Measurements from ENCODE around the gene HHEX.
"Not testable (repeated sequence)": the region's sequence is repeated elsewhere in the genome, so short reads cannot be mapped to it uniquely, and the experiment has no call there.

Gene HHEX

DNA sequence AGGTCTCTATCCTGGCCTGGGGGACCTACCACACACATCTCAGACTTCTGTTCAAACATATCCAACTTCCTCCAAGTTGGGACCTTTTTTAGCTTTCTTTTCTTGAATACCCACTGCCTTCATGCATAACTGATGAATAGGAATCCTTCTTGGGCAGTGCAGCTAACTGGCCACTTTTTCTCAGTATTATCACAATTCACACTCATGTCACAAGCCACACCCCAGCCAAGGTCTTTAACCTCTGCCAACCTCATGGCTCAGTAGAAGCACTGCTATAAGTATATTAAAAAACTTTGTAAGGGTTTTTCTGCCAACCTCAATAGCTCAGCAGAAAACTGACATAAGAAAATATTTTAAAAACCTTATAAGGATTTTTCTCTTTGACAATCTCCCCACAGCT lies 44.5 kb downstream of the HHEX start:
- no peak for DNase-seq (ENCODE audit: low read depth)

DNA sequence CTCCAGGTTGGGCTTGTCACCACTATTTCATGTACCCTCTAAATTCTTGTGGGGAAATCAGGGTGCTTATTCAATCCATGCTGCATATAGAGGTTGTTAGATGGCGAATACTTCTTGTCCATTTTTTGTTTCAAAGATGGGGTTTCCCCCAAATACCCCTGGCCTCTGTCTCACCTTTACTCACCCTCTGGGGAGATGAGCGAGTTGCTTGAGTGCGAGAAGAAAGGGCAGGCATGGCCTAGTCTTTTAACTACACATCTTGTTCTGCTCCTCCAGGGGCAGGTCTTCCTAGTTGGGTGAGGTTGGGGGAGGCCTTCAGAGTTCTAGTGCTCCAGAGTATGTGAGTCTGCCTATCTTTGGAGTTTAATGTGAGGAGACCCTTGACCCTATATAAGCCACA lies 46.2 kb downstream of the HHEX start:
- no peak for DNase-seq (ENCODE audit: low read depth)

DNA sequence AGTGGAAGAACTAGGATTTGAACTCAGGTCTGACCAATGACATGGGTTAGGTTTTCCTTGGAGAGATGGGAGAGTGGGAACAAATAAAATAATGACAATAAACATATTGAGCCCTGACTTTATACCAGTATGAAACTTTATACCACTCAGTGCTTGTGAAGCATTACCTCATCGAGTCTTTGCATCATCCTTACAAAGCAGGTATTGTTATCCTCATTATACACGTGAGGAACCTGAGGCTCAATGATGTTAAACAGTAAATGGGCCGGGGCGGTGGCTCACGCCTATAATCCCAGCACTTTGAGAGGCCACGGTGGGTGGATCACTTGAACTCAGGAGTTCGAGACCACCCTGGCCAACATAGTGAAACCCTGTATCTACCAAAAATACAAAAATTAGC lies 47.7 kb downstream of the HHEX start:
- no peak for DNase-seq (ENCODE audit: low read depth)

DNA sequence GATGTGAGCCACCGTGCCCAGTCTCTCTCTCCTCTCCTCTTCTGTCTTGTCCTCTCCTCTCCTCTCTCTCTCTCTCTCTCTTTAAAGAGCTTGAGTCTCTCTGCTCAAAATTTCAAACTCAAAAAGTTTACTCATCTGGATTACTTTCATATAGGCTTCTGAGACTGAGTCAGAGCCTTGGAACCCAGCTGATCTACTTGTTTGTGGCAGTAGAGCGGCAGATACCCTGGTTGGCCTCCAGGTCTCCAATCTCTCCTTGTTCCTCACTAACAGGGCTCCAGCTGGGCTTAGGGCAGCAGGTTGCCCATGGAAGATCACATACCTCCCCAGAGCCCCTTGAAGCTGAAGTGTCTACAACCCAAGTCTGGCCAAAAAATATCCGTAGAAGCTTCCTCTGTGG lies 51.0 kb downstream of the HHEX start:
- no peak for DNase-seq (ENCODE audit: low read depth)

DNA sequence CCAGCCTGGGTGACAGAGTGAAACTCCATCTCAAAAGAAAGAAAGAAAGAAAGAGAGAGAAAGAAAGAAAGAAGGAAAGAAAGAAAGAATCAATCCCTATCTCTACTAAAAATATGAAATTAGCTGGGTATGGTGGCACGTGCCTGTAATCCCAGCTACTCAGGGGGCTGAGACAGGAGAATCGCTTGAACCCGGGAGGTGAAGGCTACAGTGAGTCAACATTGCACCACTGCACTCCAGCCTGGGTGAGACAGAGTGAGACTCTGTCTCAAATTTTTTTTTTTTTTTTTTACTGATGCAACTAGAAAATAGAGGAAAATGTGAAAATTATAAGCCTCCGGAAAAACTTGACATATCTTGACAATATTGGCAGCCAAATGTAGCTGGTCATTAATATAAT lies 52.0 kb downstream of the HHEX start:
- not testable (repeated sequence) for DNase-seq (ENCODE audit: low read depth)

DNA sequence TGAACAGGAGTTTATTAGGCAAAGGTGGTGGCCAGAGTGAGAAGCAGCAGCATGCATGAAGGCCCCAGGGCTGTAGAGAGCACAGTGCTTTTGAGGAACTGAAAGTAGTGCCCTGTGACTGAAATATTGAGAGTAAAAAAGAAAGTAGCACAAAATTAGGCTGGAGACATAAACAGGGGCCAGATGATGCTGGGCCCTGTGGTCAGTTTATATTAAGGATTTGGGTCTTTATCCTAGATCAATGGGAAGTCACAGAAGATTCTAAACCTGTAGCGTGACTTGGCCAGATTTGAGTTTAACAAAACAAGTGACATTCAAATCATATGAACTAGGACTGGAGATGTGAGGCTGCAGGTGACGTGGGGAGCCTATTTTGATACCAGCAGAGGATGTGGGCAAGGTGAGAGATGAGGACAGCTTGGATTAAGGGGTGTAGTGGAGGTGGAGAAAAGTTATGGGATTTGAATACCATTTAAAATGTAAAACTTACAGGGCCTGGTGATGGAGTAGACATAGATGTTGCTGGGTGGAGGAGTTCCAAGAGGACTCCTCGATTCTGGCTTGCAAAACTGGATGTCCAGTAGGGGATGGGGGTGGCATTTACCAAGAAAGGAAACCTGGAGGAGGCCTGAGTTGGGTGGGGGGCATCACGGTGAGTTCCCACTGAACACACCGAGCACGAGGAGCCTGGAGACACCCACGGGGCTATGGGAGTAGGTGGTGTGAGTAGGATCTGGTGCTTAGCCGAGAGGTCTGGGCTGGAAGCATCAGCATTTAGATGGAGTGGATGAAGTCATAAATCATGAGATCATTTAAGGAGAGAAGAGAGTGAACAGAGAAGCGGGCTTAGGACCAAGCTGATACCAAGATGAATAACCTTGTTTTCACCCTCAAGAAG lies 52.8 kb downstream of the HHEX start:
- DNase-seq (ENCODE audit: low read depth): no peak
